ENCODE results near the gene NDUFA8. TPM values are rescaled to one million over a fixed set of nuclear protein-coding genes. Genes with fewer than 3 reads are reported as not detected.

Gene NDUFA8
- total RNA-seq, 1 donor from 2014 or later: 32.4 TPM

- intact Hi-C loops (cut with DNase I): no loop called here
- no peak overlapping the region for H3K4me3 ChIP-seq
- no peak for TF ChIP-seq CTCF (IDR thresholded peaks at IDR 0.05)
- H3K9me3 ChIP-seq: no peaks in the 10 kb centered on the region
- no peak overlapping the region for H3K27ac ChIP-seq
- H3K36me3 ChIP-seq: no peaks in the 10 kb centered on the region
- no peaks in the 10 kb centered on the region for H3K27me3 ChIP-seq
- DNase-seq (ENCODE audit: extremely low spot score in 2 of 2): no peak
- H3K4me1 ChIP-seq: no peaks in the 10 kb centered on the region
These were observed 27.3 kb upstream of the NDUFA8 start for GRCh38 chr9:122186777-122187470.

GRCh38 chr9:122186301-122186700 lies 26.7 kb upstream of the NDUFA8 start:
- no peaks in the 10 kb centered on the region for H3K27me3 ChIP-seq
- TF ChIP-seq POLR2A (IDR thresholded peaks at IDR 0.05): no peak
- no peak for TF ChIP-seq POLR2AphosphoS5 (IDR thresholded peaks at IDR 0.05; ENCODE audit: insufficient read depth in 1 of 2, low read depth in 1 of 2)
- no peak for TF ChIP-seq CTCF (IDR thresholded peaks at IDR 0.05)
- no peak overlapping the region for H3K4me3 ChIP-seq
- no peaks in the 10 kb centered on the region for H3K4me1 ChIP-seq
- DNase-seq (ENCODE audit: extremely low spot score in 2 of 2): no peak
- no peaks in the 10 kb centered on the region for H3K9me3 ChIP-seq
- intact Hi-C loops (cut with DNase I): no loop called here
- no peak overlapping the region for H3K27ac ChIP-seq
- no peaks in the 10 kb centered on the region for H3K36me3 ChIP-seq

- TF ChIP-seq POLR2AphosphoS5 (IDR thresholded peaks at IDR 0.05; ENCODE audit: insufficient read depth in 1 of 2, low read depth in 1 of 2): no peak
- intact Hi-C loops (cut with DNase I): no loop called here
- Histone ChIP-seq H3K27ac (no peak overlapping the region), H3K36me3 (no peaks in the 10 kb centered on the region), H3K9me3 (no peaks in the 10 kb centered on the region), H3K4me3 (no peak overlapping the region), H3K27me3 (no peaks in the 10 kb centered on the region), H3K4me1 (no peaks in the 10 kb centered on the region)
- no peak for DNase-seq (ENCODE audit: extremely low spot score in 2 of 2)
These were observed 25.0 kb upstream of the NDUFA8 start for GRCh38 chr9:122184551-122184950.

GRCh38 chr9:122183501-122183900 lies 23.9 kb upstream of the NDUFA8 start:
- H3K36me3 ChIP-seq: no peaks in the 10 kb centered on the region
- no peak overlapping the region for H3K4me3 ChIP-seq
- intact Hi-C loops (cut with DNase I): no loop called here
- no peak for TF ChIP-seq POLR2A (IDR thresholded peaks at IDR 0.05)
- no peak for TF ChIP-seq POLR2AphosphoS5 (IDR thresholded peaks at IDR 0.05; ENCODE audit: insufficient read depth in 1 of 2, low read depth in 1 of 2)
- TF ChIP-seq CTCF (IDR thresholded peaks at IDR 0.05): no peak
- no peaks in the 10 kb centered on the region for H3K27me3 ChIP-seq
- no peaks in the 10 kb centered on the region for H3K4me1 ChIP-seq
- DNase-seq (ENCODE audit: extremely low spot score in 2 of 2): no peak
- H3K27ac ChIP-seq: no peak overlapping the region
- no peaks in the 10 kb centered on the region for H3K9me3 ChIP-seq

GRCh38 chr9:122180633-122181032 lies 21.1 kb upstream of the NDUFA8 start:
- TF ChIP-seq POLR2AphosphoS5 (IDR thresholded peaks at IDR 0.05; ENCODE audit: insufficient read depth in 1 of 2, low read depth in 1 of 2) (peak in 1 of 2 donors; percentile 46), CTCF (IDR thresholded peaks at IDR 0.05) (no peak)
- DNase-seq (ENCODE audit: extremely low spot score in 2 of 2): no peak
- Histone ChIP-seq H3K36me3 (no peaks in the 10 kb centered on the region), H3K27ac (no peak overlapping the region), H3K9me3 (no peaks in the 10 kb centered on the region), H3K4me3 (no peak overlapping the region), H3K27me3 (no peaks in the 10 kb centered on the region), H3K4me1 (no peaks in the 10 kb centered on the region)
- intact Hi-C loops (cut with DNase I): no loop called here

Data from vagina (tissue), 2 donors.